ENCODE measurements around the gene DOK6. TPM values are rescaled to one million over a fixed set of nuclear protein-coding genes. Genes with fewer than 3 reads are reported as not detected.

The DOK6 gene
- total RNA-seq, 1 experiment from 2014 or later: 0.18 TPM

- DNase-seq (ENCODE audit: low read depth): no peak
These were observed 136.5 kb downstream of the DOK6 start for GRCh38 chr18:69537183-69537582.

- no peak for DNase-seq (ENCODE audit: low read depth)
These were observed 138.2 kb downstream of the DOK6 start for GRCh38 chr18:69538849-69539248.

GRCh38 chr18:69539404-69539803 is 138.7 kb downstream of the DOK6 start:
- no peak for DNase-seq (ENCODE audit: low read depth)

- DNase-seq (ENCODE audit: low read depth): no peak
These were observed 155.5 kb downstream of the DOK6 start for GRCh38 chr18:69556228-69556627.

- no peak for DNase-seq (ENCODE audit: low read depth)
These were observed 156.6 kb downstream of the DOK6 start for GRCh38 chr18:69557282-69557681.

GRCh38 chr18:69558052-69558451 is 157.4 kb downstream of the DOK6 start:
- DNase-seq (ENCODE audit: low read depth): no peak

GRCh38 chr18:69559604-69560003 is 158.9 kb downstream of the DOK6 start:
- no peak for DNase-seq (ENCODE audit: low read depth)

GRCh38 chr18:69564602-69565001 is 163.9 kb downstream of the DOK6 start:
- no peak for DNase-seq (ENCODE audit: low read depth)

GRCh38 chr18:69567813-69568488 is 167.3 kb downstream of the DOK6 start:
- DNase-seq (ENCODE audit: low read depth): peak; percentile 53

- no peak for DNase-seq (ENCODE audit: low read depth)
These were observed 168.4 kb downstream of the DOK6 start for GRCh38 chr18:69569133-69569532.

- no peak for DNase-seq (ENCODE audit: low read depth)
These were observed 173.7 kb downstream of the DOK6 start for GRCh38 chr18:69574401-69574800.

- DNase-seq (ENCODE audit: low read depth): peak; percentile 5
These were observed 179.4 kb downstream of the DOK6 start for GRCh38 chr18:69580107-69580506.

- DNase-seq (ENCODE audit: low read depth): no peak
These were observed 183.7 kb downstream of the DOK6 start for GRCh38 chr18:69584429-69584828.

GRCh38 chr18:69585696-69586095 is 185.0 kb downstream of the DOK6 start:
- DNase-seq (ENCODE audit: low read depth): no peak

GRCh38 chr18:69586537-69586936 is 185.8 kb downstream of the DOK6 start:
- DNase-seq (ENCODE audit: low read depth): no peak

- peak; percentile 13 for DNase-seq (ENCODE audit: low read depth)
These were observed 187.6 kb downstream of the DOK6 start for GRCh38 chr18:69588301-69588700.

GRCh38 chr18:69590150-69590549 is 189.5 kb downstream of the DOK6 start:
- peak; percentile 18 for DNase-seq (ENCODE audit: low read depth)

GRCh38 chr18:69596345-69596744 is 195.7 kb downstream of the DOK6 start:
- no peak for DNase-seq (ENCODE audit: low read depth)

- DNase-seq (ENCODE audit: low read depth): no peak
These were observed 196.9 kb downstream of the DOK6 start for GRCh38 chr18:69597561-69597960.

GRCh38 chr18:69599377-69599776 is 198.7 kb downstream of the DOK6 start:
- no peak for DNase-seq (ENCODE audit: low read depth)

GRCh38 chr18:69612242-69612641 is 211.6 kb downstream of the DOK6 start:
- no peak for DNase-seq (ENCODE audit: low read depth)

GRCh38 chr18:69616114-69616513 is 215.4 kb downstream of the DOK6 start:
- no peak for DNase-seq (ENCODE audit: low read depth)

- no peak for DNase-seq (ENCODE audit: low read depth)
These were observed 216.7 kb downstream of the DOK6 start for GRCh38 chr18:69617408-69617807.

- peak; percentile 2 for DNase-seq (ENCODE audit: low read depth)
These were observed 217.2 kb downstream of the DOK6 start for GRCh38 chr18:69617888-69618287.
